ENCODE data around the gene TRAF1.

TRAF1 gene

DNA sequence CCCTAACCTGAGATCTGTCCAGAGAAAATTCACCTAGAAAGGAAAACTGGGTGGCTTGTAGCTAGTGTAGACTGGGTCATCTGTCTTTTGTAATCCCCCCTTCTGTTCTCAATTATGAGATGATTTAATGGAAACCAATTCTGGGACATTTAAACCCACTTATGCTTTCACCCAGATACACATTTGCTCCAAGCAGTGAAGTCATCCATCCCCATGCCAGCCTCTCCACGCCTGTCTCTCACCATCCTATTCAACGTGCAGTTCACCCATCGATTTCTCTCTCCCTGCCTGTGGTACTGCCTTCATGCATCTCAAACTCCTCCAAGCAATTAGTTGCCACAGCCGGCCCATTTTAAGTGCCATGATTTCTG, 51.4 kb downstream of the TRAF1 start:
- no peak overlapping the region for H4K5ac ChIP-seq (ENCODE audit: low read length)
- DNase-seq, result no peak
- no peak overlapping the region for H3K18ac ChIP-seq (ENCODE audit: low read length)
- peak overlapping the region; percentile 6 for H3K23ac ChIP-seq (ENCODE audit: low read length)
- no CpG with 5 or more reads among the region's 4 CpGs for WGBS (ENCODE audit: extremely low coverage, insufficient coverage, low lambda C conversion rate)
- H3K79me2 ChIP-seq (ENCODE audit: control insufficient read depth, insufficient read depth, low read length), result no peaks in the 10 kb centered on the region
- no peak overlapping the region for H3K56ac ChIP-seq (ENCODE audit: low read length)
- H2BK5ac ChIP-seq (ENCODE audit: low read length), result no peak overlapping the region
- no peak overlapping the region for H2BK15ac ChIP-seq (replicated peaks; ENCODE audit: low read depth)
- no peak overlapping the region for H3K27ac ChIP-seq (ENCODE audit: low read depth, low read length)
- H3K4me1 ChIP-seq (ENCODE audit: control insufficient read depth, low read depth, low read length), result peaks cover 9% of the 10 kb centered on the region
- no peak overlapping the region for H3K9ac ChIP-seq (ENCODE audit: low read length)
- no peak overlapping the region for H2BK120ac ChIP-seq (ENCODE audit: low read depth, low read length)
- peak overlapping the region; percentile 40 for H2AK5ac ChIP-seq (ENCODE audit: low read length)
- H4K8ac ChIP-seq (ENCODE audit: low read depth, low read length), result no peak overlapping the region
- no peak overlapping the region for H3K4me3 ChIP-seq (ENCODE audit: low read length)
- H3K4ac ChIP-seq (ENCODE audit: low read depth, low read length), result no peak overlapping the region
- no peaks in the 10 kb centered on the region for H3K79me1 ChIP-seq (ENCODE audit: low read length)
- H3K27me3 ChIP-seq (ENCODE audit: insufficient read depth, low read length, poor library complexity), result peaks cover 2% of the 10 kb centered on the region
- no peaks in the 10 kb centered on the region for H3K36me3 ChIP-seq (ENCODE audit: control insufficient read depth, insufficient read depth, low read length)
- H3K4me2 ChIP-seq (ENCODE audit: low read length), result no peak overlapping the region

DNA sequence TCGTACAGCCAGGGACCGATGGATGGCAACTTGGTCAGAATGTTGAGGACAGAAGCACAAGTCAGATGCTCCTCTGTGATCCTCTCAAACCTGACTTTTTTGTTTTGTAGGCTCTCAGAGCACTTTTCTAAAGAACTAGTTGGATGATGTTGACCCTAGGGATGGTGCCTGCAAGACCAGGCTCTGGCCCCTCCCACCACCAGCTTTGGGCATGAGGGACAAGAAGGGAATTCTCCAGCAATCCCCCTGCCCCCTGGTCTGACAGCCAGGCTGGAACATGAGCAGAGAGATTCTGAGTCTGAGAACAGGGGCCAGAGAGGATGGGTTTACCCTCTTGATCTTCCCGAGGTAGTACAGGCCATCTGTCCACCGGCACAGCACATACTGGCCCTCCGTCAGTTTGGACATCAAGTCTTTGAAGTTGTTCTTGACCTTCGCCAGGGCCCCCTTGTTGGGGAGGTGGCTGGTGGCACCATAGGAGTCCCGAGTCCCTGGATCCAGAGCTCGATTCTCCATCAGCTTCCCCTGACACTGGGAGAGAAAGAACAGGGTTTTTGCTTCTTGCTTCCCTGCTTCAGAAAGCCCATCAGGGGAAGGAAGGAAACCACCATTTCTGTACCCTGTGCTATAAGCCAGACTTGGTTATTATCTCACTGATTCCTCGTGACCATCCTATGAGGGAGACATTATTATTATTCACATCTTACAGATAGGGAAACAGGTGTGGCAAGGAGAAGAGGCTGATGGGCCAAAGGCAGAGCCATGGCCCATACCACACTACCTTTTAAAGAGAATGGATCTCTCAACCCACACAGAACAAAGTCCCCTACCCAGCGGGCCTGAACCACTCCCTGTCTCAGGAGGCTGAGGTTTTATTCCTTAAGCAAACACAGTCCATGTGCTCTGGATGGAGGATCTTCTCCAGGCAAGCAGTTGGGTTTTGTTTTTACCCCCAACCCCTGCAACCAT, 52.1 kb downstream of the TRAF1 start:
- no peak for DNase-seq
- no peak overlapping the region for H2AK5ac ChIP-seq (ENCODE audit: low read length)
- H3K27ac ChIP-seq (ENCODE audit: low read depth, low read length), result no peak overlapping the region
- no peak overlapping the region for H2BK5ac ChIP-seq (ENCODE audit: low read length)
- H3K4me3 ChIP-seq (ENCODE audit: low read length), result no peak overlapping the region
- no peaks in the 10 kb centered on the region for H3K79me2 ChIP-seq (ENCODE audit: control insufficient read depth, insufficient read depth, low read length)
- H3K9ac ChIP-seq (ENCODE audit: low read length), result no peak overlapping the region
- no peak overlapping the region for H3K4ac ChIP-seq (ENCODE audit: low read depth, low read length)
- no peak overlapping the region for H3K23ac ChIP-seq (ENCODE audit: low read length)
- WGBS (ENCODE audit: extremely low coverage, insufficient coverage, low lambda C conversion rate), result no CpG with 5 or more reads among the region's 10 CpGs
- no peak overlapping the region for H4K8ac ChIP-seq (ENCODE audit: low read depth, low read length)
- no peak overlapping the region for H2BK15ac ChIP-seq (replicated peaks; ENCODE audit: low read depth)
- no peak overlapping the region for H4K5ac ChIP-seq (ENCODE audit: low read length)
- H3K18ac ChIP-seq (ENCODE audit: low read length), result no peak overlapping the region
- peaks cover 9% of the 10 kb centered on the region for H3K4me1 ChIP-seq (ENCODE audit: control insufficient read depth, low read depth, low read length)
- H3K56ac ChIP-seq (ENCODE audit: low read length), result no peak overlapping the region
- H2BK120ac ChIP-seq (ENCODE audit: low read depth, low read length), result no peak overlapping the region
- H3K4me2 ChIP-seq (ENCODE audit: low read length), result no peak overlapping the region
- H3K36me3 ChIP-seq (ENCODE audit: control insufficient read depth, insufficient read depth, low read length), result no peaks in the 10 kb centered on the region
- no peaks in the 10 kb centered on the region for H3K79me1 ChIP-seq (ENCODE audit: low read length)
- H3K27me3 ChIP-seq (ENCODE audit: insufficient read depth, low read length, poor library complexity), result peaks cover 2% of the 10 kb centered on the region

DNA sequence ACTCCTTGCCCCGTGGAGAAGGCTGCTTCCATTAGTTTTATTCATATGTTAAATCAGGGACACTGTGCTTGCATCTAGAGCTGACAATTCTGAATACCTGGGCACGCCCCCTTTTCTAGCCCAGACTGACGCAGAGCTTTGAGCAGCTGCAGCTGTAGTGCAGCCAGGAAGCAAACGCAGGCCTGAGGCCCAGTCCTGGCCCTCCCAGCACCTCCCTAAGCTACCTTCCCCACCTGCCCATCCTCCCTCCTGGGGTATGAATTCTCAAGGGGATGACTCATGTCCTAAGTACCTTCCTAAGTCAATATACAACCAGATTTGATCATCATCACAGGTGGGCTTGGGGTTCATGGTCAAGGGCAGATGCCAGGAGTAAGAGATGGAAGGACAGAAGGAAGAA, 53.1 kb downstream of the TRAF1 start:
- H3K27me3 ChIP-seq (ENCODE audit: insufficient read depth, low read length, poor library complexity), result peaks cover 2% of the 10 kb centered on the region
- H3K4ac ChIP-seq (ENCODE audit: low read depth, low read length), result no peak overlapping the region
- peaks cover 9% of the 10 kb centered on the region for H3K4me1 ChIP-seq (ENCODE audit: control insufficient read depth, low read depth, low read length)
- H2AK5ac ChIP-seq (ENCODE audit: low read length), result no peak overlapping the region
- H3K18ac ChIP-seq (ENCODE audit: low read length), result no peak overlapping the region
- no peak overlapping the region for H2BK15ac ChIP-seq (replicated peaks; ENCODE audit: low read depth)
- no peaks in the 10 kb centered on the region for H3K79me2 ChIP-seq (ENCODE audit: control insufficient read depth, insufficient read depth, low read length)
- no peak overlapping the region for H4K8ac ChIP-seq (ENCODE audit: low read depth, low read length)
- H3K4me2 ChIP-seq (ENCODE audit: low read length), result no peak overlapping the region
- no peak overlapping the region for H3K27ac ChIP-seq (ENCODE audit: low read depth, low read length)
- no CpG with 5 or more reads among the region's 4 CpGs for WGBS (ENCODE audit: extremely low coverage, insufficient coverage, low lambda C conversion rate)
- no peak overlapping the region for H2BK5ac ChIP-seq (ENCODE audit: low read length)
- H4K5ac ChIP-seq (ENCODE audit: low read length), result no peak overlapping the region
- H3K9ac ChIP-seq (ENCODE audit: low read length), result no peak overlapping the region
- peak overlapping the region; percentile 35 for H3K56ac ChIP-seq (ENCODE audit: low read length)
- H2BK120ac ChIP-seq (ENCODE audit: low read depth, low read length), result no peak overlapping the region
- peak; percentile 90 for DNase-seq
- H3K36me3 ChIP-seq (ENCODE audit: control insufficient read depth, insufficient read depth, low read length), result no peaks in the 10 kb centered on the region
- H3K23ac ChIP-seq (ENCODE audit: low read length), result no peak overlapping the region
- H3K79me1 ChIP-seq (ENCODE audit: low read length), result no peaks in the 10 kb centered on the region
- H3K4me3 ChIP-seq (ENCODE audit: low read length), result no peak overlapping the region

DNA sequence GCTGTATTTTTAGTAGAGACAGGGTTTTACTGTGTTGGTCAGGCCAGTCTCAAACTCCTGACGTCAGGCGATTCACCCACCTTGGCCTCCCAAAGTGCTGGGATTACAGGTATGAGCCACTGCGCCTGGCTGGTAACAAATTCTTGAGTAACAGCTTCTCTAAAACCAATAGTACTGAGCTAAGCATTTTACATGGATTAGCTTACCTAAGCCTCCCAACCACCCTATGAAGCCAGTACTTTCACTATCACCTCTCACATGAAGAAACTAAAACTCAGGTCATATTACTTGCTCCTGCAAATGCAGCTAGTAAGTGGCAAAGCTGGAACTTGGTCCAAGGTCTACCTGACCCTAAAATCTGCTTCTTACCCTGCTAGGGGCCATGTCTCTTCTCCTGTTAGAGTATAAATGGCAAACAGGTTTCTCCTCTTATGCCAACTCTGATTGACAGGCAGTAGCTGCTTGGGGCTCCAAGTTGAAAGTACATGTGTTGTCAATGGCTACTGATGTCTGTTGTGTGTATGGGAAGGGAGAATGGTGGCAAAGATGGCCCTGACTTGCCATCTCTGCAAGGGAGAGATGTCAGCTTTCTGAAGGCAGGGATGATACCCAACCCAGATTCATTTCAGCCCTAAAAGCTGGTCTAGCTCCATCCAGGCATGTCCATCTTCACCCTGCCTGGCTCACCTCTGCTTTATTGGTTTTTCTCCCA, 53.6 kb downstream of the TRAF1 start:
- no CpG with 5 or more reads among the region's 3 CpGs for WGBS (ENCODE audit: extremely low coverage, insufficient coverage, low lambda C conversion rate)
- Histone ChIP-seq H3K27ac (ENCODE audit: low read depth, low read length) (no peak overlapping the region), H2BK15ac (replicated peaks; ENCODE audit: low read depth) (no peak overlapping the region), H3K18ac (ENCODE audit: low read length) (no peak overlapping the region), H3K27me3 (ENCODE audit: insufficient read depth, low read length, poor library complexity) (peaks cover 2% of the 10 kb centered on the region), H3K36me3 (ENCODE audit: control insufficient read depth, insufficient read depth, low read length) (no peaks in the 10 kb centered on the region), H4K8ac (ENCODE audit: low read depth, low read length) (no peak overlapping the region), H3K4me1 (ENCODE audit: control insufficient read depth, low read depth, low read length) (peaks cover 12% of the 10 kb centered on the region), H2BK120ac (ENCODE audit: low read depth, low read length) (no peak overlapping the region), H3K4ac (ENCODE audit: low read depth, low read length) (no peak overlapping the region), H3K4me3 (ENCODE audit: low read length) (no peak overlapping the region), H3K23ac (ENCODE audit: low read length) (no peak overlapping the region), H3K9ac (ENCODE audit: low read length) (no peak overlapping the region), H2BK5ac (ENCODE audit: low read length) (no peak overlapping the region), H2AK5ac (ENCODE audit: low read length) (no peak overlapping the region), H4K5ac (ENCODE audit: low read length) (no peak overlapping the region), H3K79me1 (ENCODE audit: low read length) (no peaks in the 10 kb centered on the region), H3K56ac (ENCODE audit: low read length) (peak overlapping the region; percentile 35), H3K4me2 (ENCODE audit: low read length) (no peak overlapping the region), H3K79me2 (ENCODE audit: control insufficient read depth, insufficient read depth, low read length) (no peaks in the 10 kb centered on the region)
- no peak for DNase-seq

DNA sequence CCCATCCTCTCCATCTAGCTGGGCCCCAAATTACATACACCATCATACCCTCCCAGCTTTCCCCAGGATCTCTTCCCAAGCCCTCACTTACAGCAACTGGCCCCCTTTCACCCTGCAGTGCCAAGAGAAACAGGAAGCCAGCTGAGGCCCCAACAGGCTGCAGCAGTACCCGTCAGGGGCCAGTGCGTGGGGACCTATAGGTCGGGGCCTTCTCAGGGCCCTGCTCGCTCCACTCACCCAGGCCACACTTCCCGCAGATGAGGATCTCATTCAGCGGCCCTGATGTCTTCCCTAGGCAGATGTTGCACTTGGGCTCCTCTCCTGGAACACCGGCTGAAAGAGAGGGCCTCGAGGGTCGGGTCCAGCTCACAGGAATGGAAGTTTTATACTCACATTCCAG, 56.4 kb downstream of the TRAF1 start:
- H3K18ac ChIP-seq (ENCODE audit: low read length), result no peak overlapping the region
- H3K27me3 ChIP-seq (ENCODE audit: insufficient read depth, low read length, poor library complexity), result no peaks in the 10 kb centered on the region
- no peak overlapping the region for H3K27ac ChIP-seq (ENCODE audit: low read depth, low read length)
- peaks cover 9% of the 10 kb centered on the region for H3K4me1 ChIP-seq (ENCODE audit: control insufficient read depth, low read depth, low read length)
- H3K9ac ChIP-seq (ENCODE audit: low read length), result no peak overlapping the region
- no peak overlapping the region for H3K56ac ChIP-seq (ENCODE audit: low read length)
- DNase-seq, result no peak
- H2BK5ac ChIP-seq (ENCODE audit: low read length), result no peak overlapping the region
- no peak overlapping the region for H3K23ac ChIP-seq (ENCODE audit: low read length)
- no peak overlapping the region for H3K4me3 ChIP-seq (ENCODE audit: low read length)
- H2BK15ac ChIP-seq (replicated peaks; ENCODE audit: low read depth), result no peak overlapping the region
- H2AK5ac ChIP-seq (ENCODE audit: low read length), result no peak overlapping the region
- no peaks in the 10 kb centered on the region for H3K79me2 ChIP-seq (ENCODE audit: control insufficient read depth, insufficient read depth, low read length)
- H3K4ac ChIP-seq (ENCODE audit: low read depth, low read length), result no peak overlapping the region
- H4K5ac ChIP-seq (ENCODE audit: low read length), result no peak overlapping the region
- no peaks in the 10 kb centered on the region for H3K36me3 ChIP-seq (ENCODE audit: control insufficient read depth, insufficient read depth, low read length)
- H2BK120ac ChIP-seq (ENCODE audit: low read depth, low read length), result no peak overlapping the region
- no peak overlapping the region for H3K4me2 ChIP-seq (ENCODE audit: low read length)
- WGBS (ENCODE audit: extremely low coverage, insufficient coverage, low lambda C conversion rate), result no CpG with 5 or more reads among the region's 9 CpGs
- no peak overlapping the region for H4K8ac ChIP-seq (ENCODE audit: low read depth, low read length)
- no peaks in the 10 kb centered on the region for H3K79me1 ChIP-seq (ENCODE audit: low read length)
